ENCODE results near the gene KRT86. TPM values are rescaled to one million over a fixed set of nuclear protein-coding genes. Genes with fewer than 3 reads are reported as not detected.
A peak's percentile ranks its signal among the peaks of the same experiment; 100 is the strongest.

KRT86 gene
- total and polyA plus RNA-seq, 7 experiments from 2014 or later = 0.13 to 1.5 TPM; not detected in 5

GRCh38 chr12:52229836-52230343, 44.6 kb upstream of the KRT86 start:
- H3K9me3 Mint-ChIP-seq = peaks cover 0 to 7% (median 0%) of the 10 kb centered on the region in 11 donors
- H3K4me1 ChIP-seq (ENCODE audit: control insufficient read depth in 2 of 2, insufficient read depth in 2 of 2, low read length in 2 of 2) = no peaks in the 10 kb centered on the region
- intact Hi-C loops (cut with micrococcal nuclease) = no loop called here
- ATAC-seq (no peak), DNase-seq (no peak)
- no peak overlapping the region for H3K27ac ChIP-seq (ENCODE audit: low read depth, low read length)
- H3K27me3 ChIP-seq (ENCODE audit: control insufficient read depth in 2 of 2, insufficient read depth in 2 of 2, low read length in 2 of 2) = no peaks in the 10 kb centered on the region
- H3K4me3 Mint-ChIP-seq = no peak overlapping the region
- H3K36me3 Mint-ChIP-seq = peaks cover 0 to 2% (median 0%) of the 10 kb centered on the region in 5 donors
- H3K9me3 ChIP-seq (ENCODE audit: control insufficient read depth in 2 of 3, low read length in 3 of 3) = no peaks in the 10 kb centered on the region
- peaks cover 0 to 13% (median 0%) of the 10 kb centered on the region in 7 donors for H3K4me1 Mint-ChIP-seq
- H3K4me3 ChIP-seq (ENCODE audit: low read length) = no peak overlapping the region
- CTCF ChIA-PET = no interaction called here
- POLR2A ChIA-PET = no interaction called here
- H3K36me3 ChIP-seq (ENCODE audit: control insufficient read depth in 2 of 3, insufficient read depth in 3 of 3, low read length in 3 of 3) = no peaks in the 10 kb centered on the region
- H3K27ac Mint-ChIP-seq = peak overlapping the region in 1 of 9 donors; percentile 56
- peaks cover 42 to 81% (median 59%) of the 10 kb centered on the region in 5 donors for H3K27me3 Mint-ChIP-seq

GRCh38 chr12:52230364-52231281, 43.8 kb upstream of the KRT86 start:
- intact Hi-C loops (cut with micrococcal nuclease) = no loop called here
- no peaks in the 10 kb centered on the region for H3K4me1 ChIP-seq (ENCODE audit: control insufficient read depth in 2 of 2, insufficient read depth in 2 of 2, low read length in 2 of 2)
- H3K27me3 ChIP-seq (ENCODE audit: control insufficient read depth in 2 of 2, insufficient read depth in 2 of 2, low read length in 2 of 2) = no peaks in the 10 kb centered on the region
- no peak for ATAC-seq
- no peak overlapping the region for H3K27ac Mint-ChIP-seq
- H3K9me3 ChIP-seq (ENCODE audit: control insufficient read depth in 2 of 3, low read length in 3 of 3) = no peaks in the 10 kb centered on the region
- CTCF ChIA-PET = no interaction called here
- POLR2A ChIA-PET = no interaction called here
- H3K36me3 Mint-ChIP-seq = peaks cover 0 to 2% (median 0%) of the 10 kb centered on the region in 5 donors
- H3K27ac ChIP-seq (ENCODE audit: low read depth, low read length) = no peak overlapping the region
- no peak for DNase-seq
- no peaks in the 10 kb centered on the region for H3K36me3 ChIP-seq (ENCODE audit: control insufficient read depth in 2 of 3, insufficient read depth in 3 of 3, low read length in 3 of 3)
- H3K27me3 Mint-ChIP-seq = peaks cover 44 to 78% (median 65%) of the 10 kb centered on the region in 5 donors
- H3K4me3 Mint-ChIP-seq = no peak overlapping the region
- peaks cover 0 to 7% (median 0%) of the 10 kb centered on the region in 11 donors for H3K9me3 Mint-ChIP-seq
- peaks cover 0 to 14% (median 0%) of the 10 kb centered on the region in 7 donors for H3K4me1 Mint-ChIP-seq
- no peak overlapping the region for H3K4me3 ChIP-seq (ENCODE audit: low read length)

- H3K4me1 Mint-ChIP-seq = peaks cover 0 to 14% (median 0%) of the 10 kb centered on the region in 7 donors
- CTCF ChIA-PET = interaction anchor here (0.6 kb wide), 1 partner anchor 533 kb away, joined by 4 read pairs; no protein-coding TSS in a partner anchor
- H3K4me3 Mint-ChIP-seq = no peak overlapping the region
- Histone ChIP-seq H3K27ac (ENCODE audit: low read depth, low read length) (no peak overlapping the region), H3K4me1 (ENCODE audit: control insufficient read depth in 2 of 2, insufficient read depth in 2 of 2, low read length in 2 of 2) (no peaks in the 10 kb centered on the region), H3K27me3 (ENCODE audit: control insufficient read depth in 2 of 2, insufficient read depth in 2 of 2, low read length in 2 of 2) (no peaks in the 10 kb centered on the region), H3K4me3 (ENCODE audit: low read length) (no peak overlapping the region), H3K9me3 (ENCODE audit: control insufficient read depth in 2 of 3, low read length in 3 of 3) (no peaks in the 10 kb centered on the region), H3K36me3 (ENCODE audit: control insufficient read depth in 2 of 3, insufficient read depth in 3 of 3, low read length in 3 of 3) (no peaks in the 10 kb centered on the region)
- intact Hi-C loops (cut with micrococcal nuclease) = no loop called here
- H3K36me3 Mint-ChIP-seq = peaks cover 0 to 2% (median 0%) of the 10 kb centered on the region in 5 donors
- H3K9me3 Mint-ChIP-seq = peaks cover 0 to 6% (median 0%) of the 10 kb centered on the region in 11 donors
- peaks cover 42 to 74% (median 66%) of the 10 kb centered on the region in 5 donors for H3K27me3 Mint-ChIP-seq
- H3K27ac Mint-ChIP-seq = no peak overlapping the region
- POLR2A ChIA-PET = no interaction called here
- ATAC-seq (no peak), DNase-seq (no peak)
Observed at GRCh38 chr12:52231305-52232202, 42.9 kb upstream of the KRT86 start.

- H3K27ac Mint-ChIP-seq = no peak overlapping the region
- no peak for ATAC-seq
Observed at GRCh38 chr12:52232203-52232673, 42.2 kb upstream of the KRT86 start.

GRCh38 chr12:52232674-52233461, 41.6 kb upstream of the KRT86 start, which contains the start of gene KRT7:
TSS of gene KRT7 (plus strand) at chr12:52233243. CDS start at chr12:52233297, 54 bp downstream.
- no peak for DNase-seq
- intact Hi-C loops (cut with micrococcal nuclease) = no loop called here
- Mint-ChIP-seq H3K4me3 (peak within 1 kb of the TSS in 2 of 10 donors; percentile 37 to 42), H3K4me1 (peaks cover 0 to 11% (median 0%) of the 10 kb centered on the region in 7 donors), H3K36me3 (peaks cover 0 to 2% (median 0%) of the 10 kb centered on the region in 5 donors), H3K27ac (no peak within 1 kb of the TSS), H3K9me3 (peaks cover 0 to 6% (median 0%) of the 10 kb centered on the region in 11 donors), H3K27me3 (peaks cover 42 to 66% (median 64%) of the 10 kb centered on the region in 5 donors)
- ChIA-PET CTCF (no interaction called here), POLR2A (no interaction called here)
- Histone ChIP-seq H3K27ac (ENCODE audit: low read depth, low read length) (no peak within 1 kb of the TSS), H3K4me3 (ENCODE audit: low read length) (no peak within 1 kb of the TSS), H3K27me3 (ENCODE audit: control insufficient read depth in 2 of 2, insufficient read depth in 2 of 2, low read length in 2 of 2) (no peaks in the 10 kb centered on the region), H3K4me1 (ENCODE audit: control insufficient read depth in 2 of 2, insufficient read depth in 2 of 2, low read length in 2 of 2) (no peaks in the 10 kb centered on the region), H3K9me3 (ENCODE audit: control insufficient read depth in 2 of 3, low read length in 3 of 3) (no peaks in the 10 kb centered on the region), H3K36me3 (ENCODE audit: control insufficient read depth in 2 of 3, insufficient read depth in 3 of 3, low read length in 3 of 3) (no peaks in the 10 kb centered on the region)
- no peak for ATAC-seq

More at GRCh38 chr12:52232203-52232673, 42.2 kb upstream of the KRT86 start:
- no peaks in the 10 kb centered on the region for H3K4me1 ChIP-seq (ENCODE audit: control insufficient read depth in 2 of 2, insufficient read depth in 2 of 2, low read length in 2 of 2)
- H3K27me3 ChIP-seq (ENCODE audit: control insufficient read depth in 2 of 2, insufficient read depth in 2 of 2, low read length in 2 of 2) = no peaks in the 10 kb centered on the region
- no peak overlapping the region for H3K4me3 Mint-ChIP-seq
- H3K9me3 Mint-ChIP-seq = peaks cover 0 to 6% (median 0%) of the 10 kb centered on the region in 11 donors
- no peak for DNase-seq
- no peak overlapping the region for H3K27ac ChIP-seq (ENCODE audit: low read depth, low read length)
- no peaks in the 10 kb centered on the region for H3K9me3 ChIP-seq (ENCODE audit: control insufficient read depth in 2 of 3, low read length in 3 of 3)
- H3K4me1 Mint-ChIP-seq = peaks cover 0 to 14% (median 0%) of the 10 kb centered on the region in 7 donors
- intact Hi-C loops (cut with micrococcal nuclease) = no loop called here
- CTCF ChIA-PET = interaction anchor here (0.6 kb wide), 1 partner anchor 533 kb away, joined by 4 read pairs; no protein-coding TSS in a partner anchor
- peaks cover 0 to 2% (median 0%) of the 10 kb centered on the region in 5 donors for H3K36me3 Mint-ChIP-seq
- H3K4me3 ChIP-seq (ENCODE audit: low read length) = no peak overlapping the region
- POLR2A ChIA-PET = no interaction called here
- H3K27me3 Mint-ChIP-seq = peaks cover 42 to 69% (median 66%) of the 10 kb centered on the region in 5 donors
- H3K36me3 ChIP-seq (ENCODE audit: control insufficient read depth in 2 of 3, insufficient read depth in 3 of 3, low read length in 3 of 3) = no peaks in the 10 kb centered on the region
